Hematopoietic multipotent progenitor cell treated with erythropoietin and hydrocortisone succinate and interleukin-3 and kit ligand, for 15 days (in vitro differentiated cells): Measurements from ENCODE around the gene POTEH.
"Not testable (repeated sequence)": the region's sequence is repeated elsewhere in the genome, so short reads cannot be mapped to it uniquely, and the experiment has no call there.

Source experiments
- DNase-seq: peaks from one replicate; pipeline ENCODE4 v3.0.0-alpha.2; 2015; ENCODE audit warnings: low spot score

POTEH gene

DNA sequence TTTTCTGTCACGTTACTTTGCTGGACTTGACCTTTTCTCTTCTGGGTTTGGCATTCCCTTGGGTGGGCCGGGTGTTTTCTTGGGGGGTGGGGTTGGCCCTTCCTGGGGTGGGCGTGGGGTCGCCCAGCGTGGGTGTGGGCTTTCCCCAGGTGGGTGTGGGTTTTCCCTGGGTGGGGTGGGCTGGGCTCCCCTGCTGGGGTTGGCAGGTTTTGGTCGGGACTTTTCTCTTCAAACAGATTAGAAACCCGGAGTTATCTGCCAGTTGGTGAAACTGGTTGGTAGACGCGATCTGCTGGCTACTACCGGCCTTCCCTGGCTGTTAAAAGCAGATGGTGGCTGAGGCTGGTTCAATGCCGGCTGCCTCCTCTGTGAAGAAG lies at the start of gene POTEH:
TSS of gene POTEH (plus strand) at position 278 of the 377 bp plus-strand sequence. CDS start at position 330, 52 bp downstream.
- DNase-seq = not testable (repeated sequence)

DNA sequence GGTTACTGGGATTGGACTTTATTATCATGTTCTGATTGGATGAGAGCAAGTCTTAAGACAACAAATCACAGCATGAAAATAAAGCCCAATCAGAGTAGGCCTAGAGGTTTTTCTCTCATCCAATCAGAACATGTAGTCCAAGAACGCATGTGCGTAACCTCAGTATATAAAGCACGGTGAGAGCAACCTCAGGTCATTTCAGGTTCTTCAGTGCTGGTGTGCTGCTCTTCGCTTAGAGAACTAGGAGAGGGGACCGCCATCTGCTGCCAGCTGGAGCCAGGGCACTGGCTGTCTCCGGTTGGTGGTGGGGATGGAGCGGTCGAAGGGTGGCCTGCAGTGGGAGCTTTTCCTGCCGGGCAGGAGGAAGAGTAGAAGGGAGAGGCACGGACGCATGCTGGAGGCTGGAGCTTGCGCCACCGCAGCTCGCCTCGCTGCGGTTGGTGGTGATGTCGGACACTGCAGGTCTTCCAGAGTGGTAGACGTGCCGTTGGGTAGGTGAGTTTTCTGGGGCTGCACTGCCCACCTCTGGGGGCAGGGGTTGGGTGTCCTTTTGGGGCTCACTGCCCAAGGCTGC lies 47.5 kb upstream of the POTEH start:
- not testable (repeated sequence) for DNase-seq

DNA sequence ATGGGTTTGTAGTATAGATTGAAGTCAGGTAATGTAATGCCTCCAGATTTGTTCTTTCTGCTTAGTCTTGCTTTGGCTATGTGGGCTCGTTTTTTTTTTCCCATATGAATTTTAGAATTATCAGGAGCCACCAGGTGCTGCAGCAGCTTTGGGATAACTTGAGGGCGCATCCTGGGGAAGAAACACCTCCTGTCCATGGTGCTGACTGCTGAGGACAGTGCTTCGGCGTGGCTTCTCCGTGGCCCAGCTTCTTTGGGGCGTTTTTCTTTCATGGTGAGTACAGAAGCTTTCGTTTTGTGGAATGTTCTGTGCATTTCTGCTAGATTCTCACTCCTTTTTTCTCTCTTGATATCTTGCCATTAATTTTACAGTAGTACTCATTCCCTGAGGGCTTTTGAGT lies 37.9 kb upstream of the POTEH start:
- DNase-seq = not testable (repeated sequence)

DNA sequence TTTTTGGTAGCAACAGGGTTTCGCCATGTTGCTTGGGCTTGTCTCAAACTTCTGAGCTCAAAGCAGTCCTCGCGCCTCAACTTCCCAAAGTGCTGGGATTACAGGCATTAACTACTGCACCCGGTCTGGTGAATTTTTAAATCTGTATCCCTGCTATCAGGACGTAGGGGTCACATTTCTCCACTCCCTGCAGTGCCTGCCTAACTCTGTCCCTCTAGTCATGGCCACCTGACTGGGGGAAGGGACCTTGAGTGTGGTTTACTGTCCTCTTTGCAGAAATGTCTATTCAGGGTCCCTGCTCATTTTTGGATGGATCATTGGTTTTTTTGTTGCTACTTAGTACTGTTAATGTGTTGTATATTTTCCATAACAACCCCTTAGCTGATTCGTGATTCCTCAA lies 37.1 kb upstream of the POTEH start:
- not testable (repeated sequence) for DNase-seq

DNA sequence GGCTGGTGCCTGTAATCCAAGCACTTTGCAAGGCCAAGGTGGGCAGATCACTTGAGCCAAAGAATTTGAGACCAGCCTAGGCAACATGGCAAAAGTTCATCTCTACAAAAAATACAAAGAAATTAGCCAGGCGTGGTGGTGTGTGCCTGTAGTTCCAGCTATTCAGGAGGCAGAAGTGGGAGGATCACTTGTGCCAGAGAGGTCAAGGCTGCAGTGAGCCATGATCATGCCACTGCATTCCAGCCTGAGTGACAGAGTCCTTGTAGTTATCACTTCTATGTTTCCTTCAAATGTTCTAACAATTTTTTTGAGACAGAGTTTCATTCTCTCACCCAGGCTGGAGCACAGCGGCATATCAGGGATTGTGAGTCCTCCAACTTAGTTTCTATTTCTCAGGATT lies 36.6 kb upstream of the POTEH start:
- DNase-seq = not testable (repeated sequence)

DNA sequence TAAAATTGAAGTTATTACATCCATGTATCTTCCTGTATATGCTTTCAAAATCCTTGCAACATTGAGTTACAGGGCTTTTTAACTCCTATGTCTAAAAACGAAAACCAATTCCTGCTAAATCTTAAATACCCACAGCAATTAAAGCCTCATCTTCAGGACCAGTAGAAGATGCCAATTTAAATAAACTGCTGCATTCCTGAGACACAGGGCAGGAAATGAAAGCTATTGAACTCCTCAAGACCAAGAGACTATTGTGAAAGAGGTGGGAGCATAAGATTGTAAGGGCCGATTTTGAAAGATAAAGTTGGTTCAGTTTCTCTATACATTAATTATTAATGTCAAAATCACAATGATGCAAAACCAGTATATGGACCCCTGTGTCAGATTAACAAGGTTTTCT lies 28.7 kb upstream of the POTEH start:
- DNase-seq = not testable (repeated sequence)

DNA sequence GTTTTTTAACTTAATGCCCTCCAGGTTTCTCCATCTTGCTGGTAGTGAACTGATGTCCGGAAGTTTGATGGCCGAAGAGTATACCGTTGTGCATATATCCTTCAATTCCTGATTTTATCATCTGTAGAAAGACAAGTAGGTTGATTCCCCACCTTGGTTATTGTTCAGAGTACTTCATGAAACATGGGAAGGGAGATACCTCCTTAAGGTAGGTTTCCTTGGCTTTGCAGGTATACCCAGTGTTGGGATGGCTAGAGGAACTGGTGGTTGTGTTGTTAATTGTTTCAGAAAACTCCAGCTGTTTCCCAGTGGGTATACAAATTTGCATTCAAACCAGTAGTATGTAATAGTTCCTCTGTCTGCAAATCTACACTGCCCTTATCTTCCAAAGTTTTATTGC lies 25.1 kb upstream of the POTEH start:
- not testable (repeated sequence) for DNase-seq

DNA sequence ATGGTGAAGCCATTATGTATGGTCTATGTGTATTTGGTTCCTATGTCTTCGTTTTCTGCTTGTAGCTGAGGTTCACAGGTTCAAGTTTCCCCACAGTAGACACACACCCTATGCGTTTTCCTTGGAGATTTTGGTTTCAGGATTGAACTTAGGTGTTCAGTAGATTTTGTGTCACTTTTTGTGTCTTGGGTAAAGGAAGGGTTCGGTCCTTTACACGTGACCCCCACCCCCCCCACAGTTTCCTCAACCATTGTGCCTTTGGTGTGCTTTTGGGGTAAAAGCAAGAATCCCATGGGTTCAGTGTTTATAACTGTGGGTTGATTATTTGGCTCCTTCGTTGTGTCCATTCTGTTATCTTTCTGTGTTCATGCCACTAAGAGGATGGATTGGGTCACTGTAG lies 24.3 kb upstream of the POTEH start:
- DNase-seq = peak; percentile 0

DNA sequence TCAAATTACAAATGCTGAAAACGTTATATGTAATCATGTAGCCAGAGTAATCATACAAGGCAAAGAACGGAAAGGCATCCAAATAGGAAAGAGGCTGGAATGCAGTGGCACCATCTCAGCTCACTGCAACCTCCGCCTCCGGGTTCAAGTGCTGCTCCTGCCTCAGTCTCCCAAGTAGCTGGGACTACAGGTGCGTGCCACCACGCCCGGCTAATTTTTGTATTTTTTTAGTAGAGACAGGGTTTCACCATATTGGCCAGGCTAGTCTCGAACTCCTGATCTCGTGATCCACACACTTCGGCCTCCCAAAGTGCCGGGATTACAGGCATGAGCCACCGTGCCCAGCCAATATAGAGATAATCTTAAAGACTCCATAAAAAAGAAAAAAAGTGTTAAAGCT lies 20.4 kb upstream of the POTEH start:
- DNase-seq = not testable (repeated sequence)

DNA sequence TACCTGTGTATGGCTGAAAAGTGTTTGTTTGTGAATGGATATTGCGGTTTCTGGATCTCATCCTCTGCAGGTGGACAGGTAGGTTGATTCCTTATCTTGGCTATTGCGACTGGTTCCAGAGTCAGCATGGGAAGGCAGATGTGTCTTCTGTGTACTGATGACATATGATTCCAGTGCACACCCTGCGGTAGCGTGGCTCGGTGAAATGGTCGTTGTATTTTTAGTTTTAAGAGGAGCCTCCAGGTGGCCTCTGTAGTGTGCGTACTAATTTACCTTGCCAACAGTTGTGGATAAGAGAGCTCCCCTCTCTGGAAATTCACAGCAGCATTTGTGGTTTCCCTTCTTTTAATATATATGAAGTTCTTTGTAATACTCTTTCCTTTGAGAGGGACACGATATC lies 10.1 kb upstream of the POTEH start:
- DNase-seq = peak; percentile 1

DNA sequence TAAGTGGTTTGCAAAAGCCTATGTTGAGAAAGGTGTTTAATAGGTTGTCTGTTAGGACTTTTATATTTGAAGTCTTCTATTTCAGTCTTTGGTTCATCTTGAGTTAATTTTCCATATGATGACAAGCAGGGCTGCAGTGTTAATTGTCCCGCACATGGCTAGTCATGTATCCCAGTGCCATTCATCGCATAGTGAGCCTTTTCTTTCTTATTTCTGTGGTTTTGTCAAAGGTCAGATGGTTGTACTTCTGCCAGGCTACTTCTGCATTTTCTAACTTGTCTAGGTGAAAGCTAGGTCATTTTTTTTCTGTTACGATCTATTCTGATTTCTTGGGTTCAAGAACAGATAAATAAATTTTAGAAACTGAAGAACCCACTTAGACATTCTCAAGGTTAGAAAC lies 5.7 kb upstream of the POTEH start:
- not testable (repeated sequence) for DNase-seq

DNA sequence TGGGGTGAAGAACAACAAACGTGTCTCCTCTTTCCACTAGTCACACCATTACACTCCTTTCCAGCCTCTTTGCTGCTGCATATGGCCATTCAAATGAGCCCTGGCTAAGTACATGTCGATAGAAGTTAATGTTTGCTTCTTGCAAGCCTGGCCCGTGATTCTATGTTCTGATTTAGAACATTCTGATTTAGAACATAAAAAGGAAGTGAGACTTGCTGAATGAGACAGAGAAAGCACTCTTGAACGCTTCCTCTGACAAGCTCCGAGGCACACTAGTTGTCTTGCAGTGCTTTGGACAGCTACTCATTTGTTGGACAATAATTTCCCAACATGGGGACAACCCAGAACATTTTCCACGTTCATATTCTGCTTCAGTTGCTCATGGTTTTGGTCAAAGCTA lies 5.1 kb upstream of the POTEH start:
- DNase-seq = not testable (repeated sequence)

DNA sequence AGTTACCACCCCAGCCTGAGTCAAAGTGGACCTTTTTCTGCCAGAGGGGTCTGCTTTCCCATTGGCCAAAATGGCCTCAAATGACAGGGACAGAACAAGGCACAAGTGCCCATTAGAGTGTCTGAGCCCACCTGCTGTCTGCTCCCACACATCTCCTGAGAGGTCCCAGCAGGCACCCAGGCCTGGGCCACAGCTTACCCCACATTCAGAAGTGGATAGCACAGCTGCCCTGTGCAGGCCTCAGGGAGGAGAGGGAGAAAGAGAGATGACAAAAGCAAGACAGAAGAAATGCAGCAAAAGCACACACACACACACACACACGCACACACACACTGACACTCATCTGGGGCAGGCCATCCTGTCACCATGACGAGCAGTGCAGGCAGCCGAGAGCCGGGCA lies 4.2 kb upstream of the POTEH start:
- DNase-seq = not testable (repeated sequence)

DNA sequence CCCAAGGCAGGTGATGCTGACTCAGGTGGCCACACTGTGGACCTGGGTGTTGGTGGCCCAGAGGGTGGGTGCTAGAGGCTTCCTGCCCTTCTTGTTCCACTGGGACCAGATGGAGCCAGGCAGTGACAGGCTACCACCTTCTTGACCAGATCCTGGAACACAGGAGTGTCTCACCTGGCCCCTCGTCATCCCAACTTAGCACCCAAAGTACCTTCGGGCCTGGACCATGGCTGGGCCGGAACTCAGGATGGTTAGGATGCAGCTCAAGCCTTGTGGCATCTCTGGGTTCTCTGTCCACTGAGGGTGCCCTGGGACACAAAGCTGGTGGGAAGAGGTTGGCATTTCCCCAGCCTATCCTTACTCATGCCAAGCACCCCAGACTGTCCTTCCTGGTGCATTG lies 2.7 kb upstream of the POTEH start:
- not testable (repeated sequence) for DNase-seq

DNA sequence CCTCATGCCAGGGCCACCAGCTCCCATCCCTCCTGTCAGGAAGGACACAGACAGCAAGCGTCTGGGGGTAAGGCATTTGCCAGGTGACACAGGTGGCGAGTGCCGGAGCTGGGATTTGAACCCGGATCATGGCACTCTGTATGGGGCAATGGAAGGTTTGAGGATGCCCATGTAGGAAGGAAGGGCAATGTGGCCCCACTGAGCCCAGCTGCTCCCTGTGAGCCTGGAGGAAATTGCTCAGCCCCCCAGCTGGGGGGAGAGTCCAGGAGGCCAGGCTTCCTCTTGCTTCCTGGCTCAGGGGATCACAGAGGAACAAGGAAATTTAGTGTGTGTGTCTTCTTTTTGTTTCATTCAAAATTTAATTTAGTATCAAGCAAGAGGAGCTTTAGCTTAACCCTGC lies 2.1 kb upstream of the POTEH start:
- not testable (repeated sequence) for DNase-seq

DNA sequence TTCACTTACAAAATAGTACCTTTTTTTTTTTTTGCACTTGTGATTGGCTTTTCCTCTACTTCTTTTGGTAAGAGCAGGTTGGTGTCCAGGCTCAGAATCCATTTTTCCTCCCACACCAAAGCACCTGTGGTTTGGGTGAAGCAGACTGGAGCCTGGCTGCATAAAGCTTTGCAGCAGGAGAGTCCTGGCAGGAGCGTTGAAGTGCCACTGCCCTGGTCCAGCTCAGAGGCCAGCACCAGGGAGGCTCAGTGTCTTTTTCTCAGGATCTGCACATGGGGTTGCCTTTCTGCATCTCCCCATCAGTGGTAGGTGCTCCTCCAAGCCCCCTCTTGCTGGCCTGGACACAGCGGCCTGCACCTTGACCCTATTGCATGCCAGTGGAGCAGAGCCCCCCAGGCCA lies 1.7 kb upstream of the POTEH start:
- DNase-seq = not testable (repeated sequence)

DNA sequence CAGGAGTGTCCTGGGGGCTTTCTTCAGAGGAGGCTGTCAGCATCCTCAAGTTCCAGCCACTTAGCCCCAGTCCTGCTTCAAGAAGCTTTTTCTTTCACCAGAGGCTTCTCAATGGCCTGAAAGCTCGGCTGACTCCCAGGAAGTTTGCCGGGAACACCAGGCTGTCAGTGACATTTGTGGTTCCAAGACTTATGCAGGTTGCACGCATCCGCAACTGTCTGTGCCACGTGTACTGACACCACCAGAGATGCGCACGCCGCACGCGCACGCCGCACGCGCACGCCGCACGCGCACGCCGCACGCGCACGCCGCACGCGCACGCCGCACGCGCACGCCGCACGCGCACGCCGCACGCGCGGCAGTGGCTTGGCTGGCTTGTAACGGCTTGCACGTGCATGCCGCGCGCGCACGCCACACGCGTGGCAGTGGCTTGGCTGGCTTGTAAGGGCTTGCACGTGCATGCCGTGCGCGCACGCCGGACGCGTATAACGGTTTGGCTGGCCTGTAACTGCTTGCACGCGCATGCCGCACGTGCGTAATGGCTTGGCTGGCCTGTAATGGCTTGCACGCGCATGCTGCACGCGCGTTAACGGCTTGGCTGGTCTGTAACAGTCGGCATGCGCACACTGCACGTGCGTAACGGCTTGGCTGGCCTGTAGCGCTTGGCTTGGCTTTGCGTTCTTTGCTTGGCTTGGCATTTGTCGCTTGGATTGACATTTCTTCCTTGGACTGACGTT lies 646 bp upstream of the POTEH start:
- DNase-seq = not testable (repeated sequence)

DNA sequence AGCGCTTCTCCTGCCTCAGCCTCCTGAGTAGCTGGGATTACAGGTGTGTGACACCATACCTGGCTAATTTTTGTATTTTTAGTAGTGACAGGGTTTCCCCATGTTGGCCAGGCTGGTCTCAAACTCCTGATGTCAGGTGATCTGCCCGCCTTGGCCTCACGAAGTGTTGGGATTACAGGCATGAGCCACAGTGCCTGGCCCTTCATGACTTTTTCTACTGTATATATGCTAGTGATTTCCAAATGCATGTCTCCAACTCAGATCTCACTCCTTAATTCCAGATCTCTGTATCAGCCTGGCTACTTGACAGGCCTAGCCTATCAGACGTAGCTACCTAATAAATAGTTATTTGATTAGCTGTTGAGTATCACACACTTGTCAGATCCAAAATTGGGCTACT lies 23.8 kb downstream of the POTEH start:
- not testable (repeated sequence) for DNase-seq

DNA sequence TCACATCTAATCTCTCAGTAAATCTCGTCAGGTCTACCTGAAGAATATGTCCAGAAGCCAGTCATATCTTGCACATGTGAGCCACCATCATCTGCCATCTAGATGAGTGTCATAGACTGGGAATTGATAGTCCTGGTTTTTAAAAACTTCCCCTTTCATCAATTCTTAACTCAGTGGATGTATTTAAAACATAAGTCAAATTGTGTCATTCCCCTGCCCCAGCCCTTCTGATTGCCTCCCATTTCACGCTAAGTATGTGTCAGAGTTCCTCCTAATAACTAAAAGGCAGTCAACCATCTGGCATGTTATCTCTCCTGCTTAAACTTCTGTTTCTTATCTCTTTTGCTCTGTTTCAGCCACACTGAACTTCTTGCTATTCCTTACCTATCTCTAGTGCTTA lies 24.3 kb downstream of the POTEH start:
- DNase-seq = not testable (repeated sequence)

DNA sequence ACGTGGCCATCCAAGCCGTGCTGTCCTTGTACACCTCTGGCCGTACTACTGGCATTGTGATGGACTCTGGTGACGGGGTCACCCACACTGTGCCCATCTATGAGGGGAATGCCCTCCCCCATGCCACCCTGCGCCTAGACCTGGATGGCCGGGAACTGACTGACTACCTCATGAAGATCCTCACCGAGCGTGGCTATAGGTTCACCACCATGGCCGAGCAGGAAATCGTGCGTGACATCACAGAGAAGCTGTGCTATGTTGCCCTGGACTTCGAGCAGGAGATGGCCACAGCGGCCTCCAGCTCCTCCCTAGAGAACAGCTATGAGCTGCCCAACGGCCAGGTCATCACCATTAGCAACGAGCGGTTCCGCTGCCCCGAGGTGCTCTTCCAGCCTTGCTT lies 32.1 kb downstream of the POTEH start:
- DNase-seq = not testable (repeated sequence)

DNA sequence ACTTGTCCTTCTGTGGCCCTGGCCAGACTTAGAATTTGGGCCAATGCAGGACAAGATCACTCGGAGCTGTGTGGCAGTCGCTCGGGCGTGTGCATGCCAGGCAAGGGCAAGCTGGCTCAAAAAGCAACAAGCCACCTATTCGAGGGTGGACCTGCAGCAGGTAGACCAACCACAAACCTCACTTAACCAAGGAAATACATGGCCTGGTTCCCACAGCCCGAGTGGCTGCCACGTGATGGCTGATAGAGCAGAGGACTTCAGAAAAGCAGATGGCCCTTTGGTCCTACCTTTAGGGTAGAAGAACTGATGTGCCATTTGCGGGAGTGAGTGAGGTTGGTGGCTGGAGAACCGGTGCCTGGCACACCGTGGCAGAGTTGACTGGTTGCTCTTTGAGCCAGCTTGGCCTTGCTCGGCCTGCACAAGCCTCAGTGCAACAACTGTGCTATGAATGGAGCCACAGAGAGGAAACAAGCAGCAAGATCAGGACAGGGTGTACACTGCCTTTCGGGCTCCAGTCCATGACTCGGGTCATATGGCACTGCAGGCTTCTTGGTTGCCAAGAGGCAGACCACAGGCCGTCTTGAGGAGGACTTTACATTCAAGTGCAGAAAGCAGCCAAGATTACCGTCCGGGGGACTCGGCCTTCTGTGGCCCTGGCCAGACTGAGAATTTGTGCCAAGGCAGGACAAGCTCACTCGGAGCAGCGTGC lies 39.5 kb downstream of the POTEH start:
- DNase-seq = not testable (repeated sequence)

DNA sequence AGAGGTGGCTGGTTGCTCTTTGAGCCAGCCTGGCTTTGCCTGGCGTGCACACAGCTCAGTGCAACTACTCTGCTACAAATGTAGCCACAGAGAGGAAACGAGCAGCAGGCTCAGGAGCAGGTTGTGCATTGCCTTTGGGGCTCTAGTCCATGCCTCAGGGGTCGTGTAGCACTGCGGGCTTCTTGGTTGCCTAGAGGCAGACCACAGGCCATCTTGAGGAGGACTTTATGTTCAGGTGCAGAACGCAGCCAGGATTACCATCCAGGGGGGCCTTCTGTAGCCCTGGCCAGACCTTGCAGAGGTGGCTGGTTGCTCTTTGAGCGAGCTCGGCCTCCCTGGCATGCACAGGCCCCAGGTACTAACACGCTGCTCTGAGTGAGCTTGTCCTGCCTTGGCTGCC lies 41.2 kb downstream of the POTEH start:
- not testable (repeated sequence) for DNase-seq

DNA sequence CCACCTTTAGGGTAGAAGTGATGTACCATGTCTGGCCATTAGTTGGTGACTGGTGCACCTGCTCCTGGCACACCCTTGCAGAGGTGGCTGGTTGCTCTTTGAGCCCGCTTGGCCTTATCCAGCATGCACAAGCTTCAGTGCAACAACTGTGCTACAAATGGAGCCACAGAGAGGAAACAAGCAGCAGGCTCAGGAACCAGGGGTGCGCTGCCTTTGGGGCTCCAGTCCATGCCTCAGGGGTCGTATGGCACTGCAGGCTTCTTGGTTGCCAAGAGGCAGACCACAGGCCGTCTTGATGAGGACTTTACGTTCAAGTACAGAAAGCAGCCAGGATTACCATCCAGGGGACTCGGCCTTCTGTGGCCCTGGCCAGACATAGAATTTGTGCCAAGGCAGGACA lies 44.6 kb downstream of the POTEH start:
- not testable (repeated sequence) for DNase-seq
